Measurements from ENCODE around the gene ZNF142. TPM values are rescaled to one million over a fixed set of nuclear protein-coding genes. Genes with fewer than 3 reads are reported as not detected.
"Not testable (repeated sequence)": the region's sequence is repeated elsewhere in the genome, so short reads cannot be mapped to it uniquely, and the experiment has no call there.

ZNF142 gene
- total and polyA plus RNA-seq, 2 of the 4 experiments (the other 2 are of a cell fraction): 4.3 to 9.7 TPM

DNA sequence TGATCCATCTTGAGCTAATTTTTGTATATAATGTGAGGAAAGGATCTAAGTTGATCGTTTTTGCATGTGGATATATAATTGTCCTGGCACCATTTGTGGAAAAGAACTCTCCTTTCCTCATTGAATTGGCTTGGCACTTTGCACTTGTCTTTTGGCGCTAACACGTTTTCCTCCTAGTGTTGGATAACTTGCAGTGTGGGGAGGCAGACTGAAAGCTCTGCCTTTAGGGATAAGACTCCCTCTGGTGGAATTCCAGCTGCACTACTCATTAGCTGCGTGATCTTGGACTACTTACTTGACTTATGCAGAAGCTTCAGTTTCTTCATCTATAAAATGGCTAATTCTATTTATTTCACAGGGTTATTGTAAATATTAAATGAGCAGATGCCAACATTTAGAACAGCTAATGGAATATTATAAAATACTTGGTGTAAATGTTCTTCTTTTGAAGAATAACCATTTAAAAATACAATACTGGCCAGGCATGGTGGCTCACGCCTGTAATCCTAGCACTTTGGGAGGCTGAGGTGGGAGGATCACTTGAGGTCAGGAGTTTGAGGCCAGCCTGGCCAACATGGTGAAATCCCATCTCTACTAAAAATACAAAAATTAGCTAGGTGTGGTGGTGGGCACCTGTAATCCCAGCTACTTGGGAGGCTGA lies 28.1 kb upstream of the ZNF142 start:
- H2BK120ac ChIP-seq (ENCODE audit: low read depth, low read length); H3K4me3 ChIP-seq (ENCODE audit: insufficient read depth, low read depth, low read length); H3K18ac ChIP-seq (ENCODE audit: low read depth, low read length); BruUV-seq (replicated peaks); H4K20me1 ChIP-seq (ENCODE audit: insufficient read depth, low read length); H2BK20ac ChIP-seq (ENCODE audit: low read depth, low read length); H4K8ac ChIP-seq (ENCODE audit: low read depth in 2 of 2, low read length in 2 of 2); H4K91ac ChIP-seq (ENCODE audit: insufficient read depth, low read depth, low read length); H3K56ac ChIP-seq (ENCODE audit: extremely low read depth, insufficient read depth, low read length); H4K5ac ChIP-seq (ENCODE audit: low read depth, low read length); H3K14ac ChIP-seq (replicated peaks; ENCODE audit: low read depth, low read length); H3K9me3 ChIP-seq (ENCODE audit: control insufficient read depth, insufficient read depth, low read length); dilution Hi-C loops (cut with HindIII; ENCODE audit: low sequenced_read_pairs, unreplicated experiment); H3K9ac ChIP-seq (ENCODE audit: low read depth, low read length); H3K4me1 ChIP-seq (ENCODE audit: control insufficient read depth, insufficient read depth, low read length); H3K23ac ChIP-seq (ENCODE audit: low read depth, low read length); H2BK15ac ChIP-seq (ENCODE audit: low read depth, low read length); H2BK5ac ChIP-seq (ENCODE audit: low read depth, low read length, poor library complexity, severe bottlenecking); H2AK9ac ChIP-seq (replicated peaks; ENCODE audit: low read depth, low read length, poor library complexity); H3K27me3 ChIP-seq (ENCODE audit: control insufficient read depth, insufficient read depth, low read length); H3K79me1 ChIP-seq (ENCODE audit: low read depth in 1 of 2, low read length in 2 of 2); H2AFZ ChIP-seq (replicated peaks; ENCODE audit: low read length, poor library complexity); H3K27ac ChIP-seq (ENCODE audit: insufficient read depth, low read length); H3K9me1 ChIP-seq (ENCODE audit: insufficient read depth, low read length); H3K4me2 ChIP-seq (ENCODE audit: low read depth, low read length); H3K4ac ChIP-seq (ENCODE audit: low read depth, low read length); H2AK5ac ChIP-seq (ENCODE audit: low read depth, low read length): not testable (repeated sequence)
- ChIA-PET CTCF (interaction anchor here (0.6 to 1.8 kb wide), 9 partner anchors 9 to 165 kb away, joined by 3 to 18 read pairs (median 3); partner anchors contain the start of genes BCS1L, RNF25, STK36 and ZNF142), POLR2A (ENCODE audit: unreplicated experiment) (interaction anchor here (0.7 kb wide), 1 partner anchor 10 kb away, joined by 3 read pairs; no protein-coding TSS in a partner anchor)
- intact Hi-C loops (cut with micrococcal nuclease) (loop anchor here (1.0 kb wide), 2 partner anchors 28 to 160 kb away; partner anchors contain the start of genes BCS1L and ZNF142), in situ Hi-C loops (cut with MboI; ENCODE audit: low sequenced_read_pairs) (loop anchor here (10.0 kb wide), 1 partner anchor 157 kb away; no protein-coding TSS in a partner anchor)
- DNase-seq (peak; percentile 81), ATAC-seq (ENCODE audit: low read depth) (peak; percentile 99)
- H3K36me3 ChIP-seq (ENCODE audit: control insufficient read depth, insufficient read depth, low read length): peaks cover 21% of the 10 kb centered on the region
- TF ChIP-seq RAD21 (IDR thresholded peaks at IDR 0.05; ENCODE audit: low read length) (peak; percentile 74), SMC3 (IDR thresholded peaks at IDR 0.05; ENCODE audit: low read depth, low read length) (peak; percentile 80), MAZ (IDR thresholded peaks at IDR 0.05; ENCODE audit: borderline replicate concordance, low read depth, low read length) (peak; percentile 25; the same call in 1 of the 2 replicates)
- TF ChIP-seq, protein P1, sequence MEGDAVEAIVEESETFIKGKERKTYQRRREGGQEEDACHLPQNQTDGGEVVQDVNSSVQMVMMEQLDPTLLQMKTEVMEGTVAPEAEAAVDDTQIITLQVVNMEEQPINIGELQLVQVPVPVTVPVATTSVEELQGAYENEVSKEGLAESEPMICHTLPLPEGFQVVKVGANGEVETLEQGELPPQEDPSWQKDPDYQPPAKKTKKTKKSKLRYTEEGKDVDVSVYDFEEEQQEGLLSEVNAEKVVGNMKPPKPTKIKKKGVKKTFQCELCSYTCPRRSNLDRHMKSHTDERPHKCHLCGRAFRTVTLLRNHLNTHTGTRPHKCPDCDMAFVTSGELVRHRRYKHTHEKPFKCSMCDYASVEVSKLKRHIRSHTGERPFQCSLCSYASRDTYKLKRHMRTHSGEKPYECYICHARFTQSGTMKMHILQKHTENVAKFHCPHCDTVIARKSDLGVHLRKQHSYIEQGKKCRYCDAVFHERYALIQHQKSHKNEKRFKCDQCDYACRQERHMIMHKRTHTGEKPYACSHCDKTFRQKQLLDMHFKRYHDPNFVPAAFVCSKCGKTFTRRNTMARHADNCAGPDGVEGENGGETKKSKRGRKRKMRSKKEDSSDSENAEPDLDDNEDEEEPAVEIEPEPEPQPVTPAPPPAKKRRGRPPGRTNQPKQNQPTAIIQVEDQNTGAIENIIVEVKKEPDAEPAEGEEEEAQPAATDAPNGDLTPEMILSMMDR (conservative IDR thresholded peaks at IDR 0.05; ENCODE audit: low read depth, low read length): peak; percentile 85
- no CpG with 5 or more reads among the region's 5 CpGs for WGBS, 2 experiments (ENCODE audit: extremely low coverage in 2 of 2, insufficient read length in 1 of 2)
